Sigmoid colon (tissue), 4 donors: Measurements from ENCODE around the gene TRIM9.

ENCODE experiments used
- POLR2A ChIP-seq, 2 donors: fragments of 450-650 bp; IDR thresholded peaks; one replicate each; pipeline ENCODE4 v1.6.1; 2016; ENCODE audit warnings: antibody characterized with exemption in 2 of 2, mild to moderate bottlenecking in 2 of 2, moderate library complexity in 2 of 2
- POLR2AphosphoS5 ChIP-seq, 4 donors: sonication (generic); formaldehyde crosslinking; IDR thresholded peaks; one replicate each; pipeline ENCODE4 v1.6.1; 2017; ENCODE audit warnings: antibody characterized with exemption in 4 of 4

GRCh38 chr14:51019089-51019488, 75.8 kb downstream of the TRIM9 start:
- TF ChIP-seq POLR2A (IDR thresholded peaks at IDR 0.05) (no peak), POLR2AphosphoS5 (IDR thresholded peaks at IDR 0.05) (no peak)
